ENCODE results near the gene PSMC1. TPM values are rescaled to one million over a fixed set of nuclear protein-coding genes. Genes with fewer than 3 reads are reported as not detected.

The PSMC1 gene
- total RNA-seq, 1 donor from 2014 or later, result 169 TPM

DNA sequence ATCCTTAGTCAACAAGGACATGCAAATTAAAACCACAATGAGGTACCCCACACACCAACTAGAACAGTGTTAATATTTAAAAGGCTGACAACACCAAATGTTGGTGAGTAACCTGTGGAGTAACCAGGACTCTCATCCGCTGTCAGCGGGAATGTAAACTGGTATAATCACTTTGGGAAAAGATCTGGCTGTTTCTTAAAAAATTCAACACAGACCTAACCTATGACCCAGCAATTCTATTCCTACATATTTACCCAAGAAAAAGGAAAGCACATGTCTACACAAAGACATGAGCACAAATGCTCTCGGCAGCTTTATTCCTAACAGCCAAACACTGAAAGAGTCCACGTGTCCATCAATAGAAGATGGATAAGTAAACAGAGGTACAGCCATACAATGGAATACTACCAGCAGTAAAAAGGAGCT, 48.8 kb downstream of the PSMC1 start:
- DNase-seq (ENCODE audit: low read depth), result no peak
- TF ChIP-seq, protein P1, sequence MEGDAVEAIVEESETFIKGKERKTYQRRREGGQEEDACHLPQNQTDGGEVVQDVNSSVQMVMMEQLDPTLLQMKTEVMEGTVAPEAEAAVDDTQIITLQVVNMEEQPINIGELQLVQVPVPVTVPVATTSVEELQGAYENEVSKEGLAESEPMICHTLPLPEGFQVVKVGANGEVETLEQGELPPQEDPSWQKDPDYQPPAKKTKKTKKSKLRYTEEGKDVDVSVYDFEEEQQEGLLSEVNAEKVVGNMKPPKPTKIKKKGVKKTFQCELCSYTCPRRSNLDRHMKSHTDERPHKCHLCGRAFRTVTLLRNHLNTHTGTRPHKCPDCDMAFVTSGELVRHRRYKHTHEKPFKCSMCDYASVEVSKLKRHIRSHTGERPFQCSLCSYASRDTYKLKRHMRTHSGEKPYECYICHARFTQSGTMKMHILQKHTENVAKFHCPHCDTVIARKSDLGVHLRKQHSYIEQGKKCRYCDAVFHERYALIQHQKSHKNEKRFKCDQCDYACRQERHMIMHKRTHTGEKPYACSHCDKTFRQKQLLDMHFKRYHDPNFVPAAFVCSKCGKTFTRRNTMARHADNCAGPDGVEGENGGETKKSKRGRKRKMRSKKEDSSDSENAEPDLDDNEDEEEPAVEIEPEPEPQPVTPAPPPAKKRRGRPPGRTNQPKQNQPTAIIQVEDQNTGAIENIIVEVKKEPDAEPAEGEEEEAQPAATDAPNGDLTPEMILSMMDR (IDR thresholded peaks at IDR 0.05; ENCODE audit: insufficient read depth, low read length, poor library complexity, severe bottlenecking), result no peak
- Histone ChIP-seq H3K4me3 (ENCODE audit: low read depth, low read length) (no peak overlapping the region), H3K27me3 (ENCODE audit: control insufficient read depth, insufficient read depth, low read length) (no peaks in the 10 kb centered on the region), H3K36me3 (ENCODE audit: control insufficient read depth, insufficient read depth, low read length) (no peaks in the 10 kb centered on the region)

DNA sequence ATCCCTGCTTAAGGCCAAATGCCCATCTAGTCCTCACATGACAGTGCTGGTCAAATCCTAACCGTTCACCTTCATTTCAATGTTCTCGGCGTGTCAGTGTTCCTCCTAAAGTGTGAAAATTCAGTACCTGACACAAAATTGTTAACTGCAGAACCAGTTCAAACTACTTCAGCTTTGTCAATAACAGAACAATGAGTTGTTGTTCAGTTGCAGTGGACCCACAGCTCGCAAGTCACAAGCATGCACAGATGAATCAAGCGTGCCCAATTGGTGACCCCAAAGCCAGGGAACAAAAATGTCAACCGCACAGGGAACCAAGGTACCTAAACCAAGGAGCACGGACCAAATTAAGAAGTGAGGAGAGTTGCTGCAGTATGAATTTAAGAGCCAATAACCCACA, 52.2 kb downstream of the PSMC1 start:
- TF ChIP-seq, protein P1 (IDR thresholded peaks at IDR 0.05; ENCODE audit: insufficient read depth, low read length, poor library complexity, severe bottlenecking), result no peak
- H3K27me3 ChIP-seq (ENCODE audit: control insufficient read depth, insufficient read depth, low read length), result no peaks in the 10 kb centered on the region
- no peak for DNase-seq (ENCODE audit: low read depth)
- H3K36me3 ChIP-seq (ENCODE audit: control insufficient read depth, insufficient read depth, low read length), result peaks cover 2% of the 10 kb centered on the region
- H3K4me3 ChIP-seq (ENCODE audit: low read depth, low read length), result no peak overlapping the region

DNA sequence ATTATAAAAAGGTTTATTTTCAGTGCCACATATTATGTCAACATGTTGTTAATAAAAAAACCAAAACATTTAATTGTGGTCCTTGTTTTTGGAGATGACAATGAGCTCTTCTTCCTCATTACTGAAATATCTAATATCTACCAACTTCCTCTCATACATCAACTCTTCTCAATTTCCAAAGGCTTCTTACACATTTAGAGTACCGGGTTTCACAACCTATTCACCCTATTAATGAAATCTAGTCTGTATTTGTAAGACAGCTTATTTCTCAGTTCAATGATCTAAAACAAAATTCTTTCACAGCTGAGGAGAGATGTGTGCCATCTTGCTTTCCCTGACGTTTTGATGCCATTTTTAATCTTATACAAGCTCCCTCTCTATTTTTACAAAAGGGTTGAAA, 60.9 kb downstream of the PSMC1 start:
- H3K27me3 ChIP-seq (ENCODE audit: control insufficient read depth, insufficient read depth, low read length), result no peaks in the 10 kb centered on the region
- TF ChIP-seq, protein P1 (IDR thresholded peaks at IDR 0.05; ENCODE audit: insufficient read depth, low read length, poor library complexity, severe bottlenecking), result no peak
- peaks cover under 1% of the 10 kb centered on the region for H3K36me3 ChIP-seq (ENCODE audit: control insufficient read depth, insufficient read depth, low read length)
- H3K4me3 ChIP-seq (ENCODE audit: low read depth, low read length), result no peak overlapping the region
- no peak for DNase-seq (ENCODE audit: low read depth)

DNA sequence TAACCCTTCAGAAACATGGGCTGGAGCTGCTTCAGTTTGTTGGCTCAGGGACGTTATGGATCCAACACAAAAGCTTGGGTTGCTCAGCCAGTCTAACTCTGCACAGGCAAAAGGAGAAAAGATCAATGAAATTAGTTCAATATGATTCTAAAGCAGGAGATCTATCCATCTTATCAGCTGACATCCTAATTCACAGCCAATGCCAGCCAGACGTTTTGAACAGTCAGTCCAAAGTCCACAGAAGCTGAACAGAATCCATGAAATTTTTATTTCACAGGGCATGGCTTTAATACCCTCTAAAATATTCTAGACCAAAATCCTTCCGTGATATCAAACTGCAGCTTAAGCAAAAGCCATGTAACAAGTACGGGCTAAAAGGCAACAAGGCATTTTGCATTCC, 61.7 kb downstream of the PSMC1 start:
- H3K36me3 ChIP-seq (ENCODE audit: control insufficient read depth, insufficient read depth, low read length), result no peaks in the 10 kb centered on the region
- no peak overlapping the region for H3K4me3 ChIP-seq (ENCODE audit: low read depth, low read length)
- TF ChIP-seq, protein P1 (IDR thresholded peaks at IDR 0.05; ENCODE audit: insufficient read depth, low read length, poor library complexity, severe bottlenecking), result no peak
- DNase-seq (ENCODE audit: low read depth), result no peak
- H3K27me3 ChIP-seq (ENCODE audit: control insufficient read depth, insufficient read depth, low read length), result no peaks in the 10 kb centered on the region

DNA sequence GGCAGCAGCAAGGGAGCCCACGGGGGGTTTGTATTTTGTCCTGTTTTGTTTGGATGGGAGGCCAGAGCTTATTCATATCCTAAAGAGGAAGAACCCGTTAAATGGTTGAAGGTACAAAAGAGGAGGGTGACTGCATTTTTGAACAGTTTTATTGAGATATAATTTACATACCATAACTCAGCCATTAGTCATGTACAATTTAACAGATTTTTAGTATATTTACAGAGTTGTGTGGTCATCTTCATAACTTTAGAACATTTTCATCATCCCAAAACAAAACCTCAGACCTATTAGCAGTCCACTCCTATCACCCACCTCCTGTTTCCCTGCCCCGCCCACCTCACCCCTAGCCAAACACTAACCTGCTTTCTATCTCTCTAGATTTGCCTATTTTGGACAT, 62.8 kb downstream of the PSMC1 start:
- no peak overlapping the region for H3K4me3 ChIP-seq (ENCODE audit: low read depth, low read length)
- no peak for DNase-seq (ENCODE audit: low read depth)
- TF ChIP-seq, protein P1 (IDR thresholded peaks at IDR 0.05; ENCODE audit: insufficient read depth, low read length, poor library complexity, severe bottlenecking), result no peak
- H3K36me3 ChIP-seq (ENCODE audit: control insufficient read depth, insufficient read depth, low read length), result no peaks in the 10 kb centered on the region
- H3K27me3 ChIP-seq (ENCODE audit: control insufficient read depth, insufficient read depth, low read length), result no peaks in the 10 kb centered on the region

Data from kidney epithelial cell (primary cell).